ENCODE data around the gene SLC2A4. TPM values are rescaled to one million over a fixed set of nuclear protein-coding genes. Genes with fewer than 3 reads are reported as not detected.
"Not testable (repeated sequence)": the region's sequence is repeated elsewhere in the genome, so short reads cannot be mapped to it uniquely, and the experiment has no call there.

Gene SLC2A4
- total RNA-seq, 2 experiments from 2014 or later: 0.16 to 0.25 TPM

GRCh38 chr17:7238420-7239090 is 43.0 kb upstream of the SLC2A4 start:
- ChIA-PET POLR2A (interaction anchor here (1.0 to 1.2 kb wide), 2 partner anchors 70 to 203 kb away, joined by 3 read pairs; partner anchors contain the start of gene SLC16A13), CTCF (interaction anchor here (0.7 to 1.2 kb wide), 2 partner anchors 15 to 18 kb away, joined by 3 read pairs; no protein-coding TSS in a partner anchor)
- H3K27ac Mint-ChIP-seq: peak overlapping the region; percentile 93
- H3K36me3 Mint-ChIP-seq (ENCODE audit: low read depth): peaks cover 41% of the 10 kb centered on the region
- H3K27me3 Mint-ChIP-seq: no peaks in the 10 kb centered on the region
- ATAC-seq: no peak
- peaks cover 61% of the 10 kb centered on the region for H3K4me1 Mint-ChIP-seq
- intact Hi-C loops (cut with DNase I, micrococcal nuclease): loop anchor here (1.0 to 5.0 kb wide), 16 partner anchors 14 to 1752 kb away; partner anchors contain the start of genes CTC1 (in 1 of the 2), DERL2 (in 1 of the 2), EIF5A (in 1 of the 2) and ELP5 (in 1 of the 2)
- no peaks in the 10 kb centered on the region for H3K9me3 Mint-ChIP-seq (ENCODE audit: low read depth)
- peak overlapping the region; percentile 97 for H3K4me3 Mint-ChIP-seq
- peak; percentile 49 for DNase-seq

- no peaks in the 10 kb centered on the region for H3K27me3 Mint-ChIP-seq
- ATAC-seq: peak; percentile 74
- H3K4me3 Mint-ChIP-seq: peak within 1 kb of the TSS; percentile 97
- H3K9me3 Mint-ChIP-seq (ENCODE audit: low read depth): no peaks in the 10 kb centered on the region
- H3K27ac Mint-ChIP-seq: peak within 1 kb of the TSS; percentile 93
- H3K36me3 Mint-ChIP-seq (ENCODE audit: low read depth): peaks cover 43% of the 10 kb centered on the region
- intact Hi-C loops (cut with DNase I, micrococcal nuclease): loop anchor here (1.0 to 10.0 kb wide), 17 partner anchors 13 to 1753 kb away; partner anchors contain the start of genes CTC1 (in 1 of the 2), DERL2 (in 1 of the 2), EIF5A (in 1 of the 2) and ELP5 (in 1 of the 2)
- POLR2A ChIA-PET: interaction anchor here (0.6 to 1.2 kb wide), 5 partner anchors 10 to 204 kb away, joined by 3 to 5 read pairs (median 3); partner anchors contain the start of genes CTDNEP1, ELP5 and SLC16A13
- CTCF ChIA-PET: interaction anchor here (0.7 to 3.5 kb wide), 6 partner anchors 12 to 193 kb away, joined by 3 to 22 read pairs (median 4); partner anchors contain the start of genes ACADVL, CTDNEP1 and DLG4
- DNase-seq: peak; percentile 99
- H3K4me1 Mint-ChIP-seq: peaks cover 61% of the 10 kb centered on the region
These were observed 42.2 kb upstream of the SLC2A4 start, which contains the start of gene PHF23 for GRCh38 chr17:7239091-7240027. TSS of gene PHF23 (minus strand) at chr17:7239457. CDS start at chr17:7239279, 178 bp downstream.

DNA sequence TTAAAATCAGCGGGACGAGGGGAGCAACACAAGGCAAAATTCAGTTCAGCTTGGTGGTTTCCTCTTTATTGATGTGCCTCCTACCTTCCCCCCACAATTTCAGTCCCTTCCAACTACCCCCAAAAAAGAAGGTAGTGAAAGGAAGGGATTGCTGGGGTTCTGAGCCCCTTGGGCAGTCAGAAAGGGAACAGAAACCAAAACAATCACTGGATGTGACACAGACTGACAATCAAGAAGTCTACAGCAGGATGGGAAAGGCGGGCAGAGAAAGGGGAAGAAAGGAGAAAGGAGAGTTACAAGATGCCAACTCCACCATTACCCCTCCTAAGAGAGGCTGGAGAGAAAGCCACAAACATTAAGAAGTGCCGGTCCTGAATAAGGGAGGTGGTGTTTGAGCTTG is 41.1 kb upstream of the SLC2A4 start:
- intact Hi-C loops (cut with DNase I, micrococcal nuclease): loop anchor here in 1 of 2 experiments (10.0 kb wide), 1 partner anchor 914 kb away; the partner anchor contains the start of gene PER1
- no peaks in the 10 kb centered on the region for H3K9me3 Mint-ChIP-seq (ENCODE audit: low read depth)
- CTCF ChIA-PET: interaction anchor here (1.2 to 3.5 kb wide), 3 partner anchors 11 to 194 kb away, joined by 4 to 22 read pairs (median 8); partner anchors contain the start of genes ACADVL, CTDNEP1 and DLG4
- no peaks in the 10 kb centered on the region for H3K27me3 Mint-ChIP-seq
- H3K4me3 Mint-ChIP-seq: peak overlapping the region; percentile 97
- H3K4me1 Mint-ChIP-seq: peaks cover 52% of the 10 kb centered on the region
- ATAC-seq (no peak), DNase-seq (no peak)
- peak overlapping the region; percentile 75 for H3K27ac Mint-ChIP-seq
- H3K36me3 Mint-ChIP-seq (ENCODE audit: low read depth): peaks cover 37% of the 10 kb centered on the region
- POLR2A ChIA-PET: interaction anchor here (0.7 kb wide), 1 partner anchor 20 kb away, joined by 3 read pairs; no protein-coding TSS in a partner anchor

GRCh38 chr17:7241090-7241733 is 40.3 kb upstream of the SLC2A4 start:
- Mint-ChIP-seq H3K4me1 (peaks cover 44% of the 10 kb centered on the region), H3K9me3 (ENCODE audit: low read depth) (no peaks in the 10 kb centered on the region), H3K36me3 (ENCODE audit: low read depth) (peaks cover 34% of the 10 kb centered on the region), H3K27me3 (no peaks in the 10 kb centered on the region), H3K4me3 (peak overlapping the region; percentile 97), H3K27ac (peak overlapping the region; percentile 98)
- DNase-seq (no peak), ATAC-seq (no peak)
- ChIA-PET CTCF (interaction anchor here (0.6 to 3.5 kb wide), 4 partner anchors 21 to 89 kb away, joined by 3 to 22 read pairs (median 4); partner anchors contain the start of genes ACADVL and DLG4), POLR2A (interaction anchor here (0.7 to 2.6 kb wide), 4 partner anchors 10 to 338 kb away, joined by 3 to 8 read pairs (median 4); partner anchors contain the start of genes CD68, CTDNEP1, ELP5 and POLR2A)
- intact Hi-C loops (cut with DNase I, micrococcal nuclease): loop anchor here in 1 of 2 experiments (10.0 kb wide), 1 partner anchor 914 kb away; the partner anchor contains the start of gene PER1

DNA sequence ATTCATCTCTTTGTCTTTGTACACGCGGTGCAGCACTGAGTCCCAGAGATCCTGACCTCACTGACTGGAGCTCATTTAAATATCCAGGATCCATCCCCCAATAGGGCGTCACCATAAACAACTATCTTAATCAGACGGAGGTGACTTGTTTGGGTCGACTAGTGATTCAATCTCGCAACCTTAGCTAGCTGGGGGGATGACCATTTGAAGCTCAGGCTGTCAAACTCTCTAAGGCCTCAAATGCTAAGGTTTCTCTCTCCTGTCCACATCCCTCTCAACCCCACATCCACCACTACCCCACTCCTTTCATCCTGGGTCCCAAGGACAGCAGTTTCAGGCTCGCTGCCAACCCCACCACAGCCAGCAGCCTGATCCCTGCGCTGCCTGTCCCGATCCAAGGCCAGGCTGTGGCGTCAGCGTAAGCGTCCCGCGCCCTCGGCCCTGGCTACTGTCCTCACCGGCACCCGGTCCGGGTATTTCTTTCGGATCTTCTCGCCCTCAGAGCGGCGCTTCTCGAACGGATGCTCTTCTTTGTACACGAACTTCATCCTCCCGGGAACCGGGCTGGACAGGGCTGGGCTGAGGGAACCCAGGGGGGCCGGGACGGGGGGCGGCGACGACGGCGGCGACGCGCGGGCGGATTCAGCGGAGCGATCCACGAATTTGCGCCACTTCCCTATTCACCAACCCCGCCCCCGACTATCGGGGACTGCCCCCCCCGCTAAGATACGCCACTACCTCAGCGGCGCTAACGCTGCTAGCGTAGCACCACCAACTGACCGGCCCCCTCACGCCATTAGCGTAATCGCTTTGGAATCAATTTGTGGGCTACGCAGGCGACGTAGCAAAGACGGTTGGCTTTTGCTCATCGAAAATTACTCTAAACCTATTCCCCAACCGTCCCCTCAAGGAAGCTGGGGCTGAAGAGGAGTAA is 39.5 kb upstream of the SLC2A4 start, which contains the start of gene GABARAP:
Gene GABARAP, minus strand, starts transcription at position 667 of the 934 bp plus-strand sequence. Its CDS starts 119 bp downstream, at position 548.
- ChIA-PET CTCF (interaction anchor here (0.9 to 3.5 kb wide), 6 partner anchors 8 to 88 kb away, joined by 3 to 22 read pairs (median 3); partner anchors contain the start of genes ACADVL, DLG4, DVL2 and NEURL4), POLR2A (interaction anchor here (0.6 to 2.6 kb wide), 7 partner anchors 9 to 603 kb away, joined by 3 to 8 read pairs (median 3); partner anchors contain the start of genes CD68, CTDNEP1, ELP5 and NEURL4)
- Mint-ChIP-seq H3K27me3 (no peaks in the 10 kb centered on the region), H3K4me3 (peak within 1 kb of the TSS; percentile 97), H3K4me1 (peaks cover 43% of the 10 kb centered on the region), H3K9me3 (ENCODE audit: low read depth) (no peaks in the 10 kb centered on the region), H3K27ac (peak within 1 kb of the TSS; percentile 98), H3K36me3 (ENCODE audit: low read depth) (peaks cover 36% of the 10 kb centered on the region)
- peak; percentile 95 for DNase-seq
- intact Hi-C loops (cut with DNase I, micrococcal nuclease): loop anchor here (1.0 to 10.0 kb wide), 6 partner anchors 9 to 913 kb away; partner anchors contain the start of genes ACADVL (in 1 of the 2), CTDNEP1 (in 1 of the 2), DLG4 (in 1 of the 2) and ELP5 (in 1 of the 2)
- ATAC-seq: peak; percentile 32

GRCh38 chr17:7242717-7243452 is 38.6 kb upstream of the SLC2A4 start:
- DNase-seq: peak; percentile 95
- no peaks in the 10 kb centered on the region for H3K27me3 Mint-ChIP-seq
- intact Hi-C loops (cut with DNase I, micrococcal nuclease): loop anchor here (1.0 to 10.0 kb wide), 6 partner anchors 8 to 912 kb away; partner anchors contain the start of genes ACADVL (in 1 of the 2), CTDNEP1 (in 1 of the 2), DLG4 (in 1 of the 2) and ELP5 (in 1 of the 2)
- peaks cover 41% of the 10 kb centered on the region for H3K4me1 Mint-ChIP-seq
- peak overlapping the region; percentile 97 for H3K4me3 Mint-ChIP-seq
- H3K9me3 Mint-ChIP-seq (ENCODE audit: low read depth): no peaks in the 10 kb centered on the region
- ChIA-PET CTCF (interaction anchor here (1.0 to 3.5 kb wide), 5 partner anchors 8 to 87 kb away, joined by 3 to 22 read pairs (median 3); partner anchors contain the start of genes ACADVL, DLG4, DVL2 and NEURL4), POLR2A (interaction anchor here (0.6 to 2.6 kb wide), 5 partner anchors 8 to 602 kb away, joined by 3 to 8 read pairs (median 3); partner anchors contain the start of genes CD68, CTDNEP1, ELP5 and NEURL4)
- peak overlapping the region; percentile 98 for H3K27ac Mint-ChIP-seq
- peaks cover 36% of the 10 kb centered on the region for H3K36me3 Mint-ChIP-seq (ENCODE audit: low read depth)
- ATAC-seq: peak; percentile 27

- CTCF ChIA-PET: interaction anchor here (0.8 to 1.0 kb wide), 3 partner anchors 23 to 86 kb away, joined by 3 read pairs; partner anchors contain the start of gene NEURL4
- Mint-ChIP-seq H3K4me1 (peaks cover 41% of the 10 kb centered on the region), H3K4me3 (peak overlapping the region; percentile 97), H3K27ac (peak overlapping the region; percentile 82), H3K36me3 (ENCODE audit: low read depth) (peaks cover 36% of the 10 kb centered on the region), H3K27me3 (no peaks in the 10 kb centered on the region), H3K9me3 (ENCODE audit: low read depth) (no peaks in the 10 kb centered on the region)
- no peak for ATAC-seq
- DNase-seq: no peak
- intact Hi-C loops (cut with DNase I, micrococcal nuclease): loop anchor here in 1 of 2 experiments (10.0 kb wide), 1 partner anchor 911 kb away; the partner anchor contains the start of gene PER1
- POLR2A ChIA-PET: interaction anchor here (2.6 kb wide), 1 partner anchor 8 kb away, joined by 8 read pairs; the partner anchor contains the start of genes CTDNEP1 and ELP5
These were observed 38.1 kb upstream of the SLC2A4 start for GRCh38 chr17:7243453-7243729.

GRCh38 chr17:7243838-7244237 is 37.7 kb upstream of the SLC2A4 start:
- Mint-ChIP-seq H3K36me3 (ENCODE audit: low read depth) (peaks cover 38% of the 10 kb centered on the region), H3K4me1 (peaks cover 46% of the 10 kb centered on the region), H3K4me3 (peak overlapping the region; percentile 97)
- POLR2A ChIA-PET; H3K9me3 Mint-ChIP-seq (ENCODE audit: low read depth); H3K27ac Mint-ChIP-seq; ATAC-seq; H3K27me3 Mint-ChIP-seq; DNase-seq: not testable (repeated sequence)
- CTCF ChIA-PET: interaction anchor here (0.8 kb wide), 1 partner anchor 23 kb away, joined by 3 read pairs; no protein-coding TSS in a partner anchor
- intact Hi-C loops (cut with DNase I, micrococcal nuclease): loop anchor here in 1 of 2 experiments (10.0 kb wide), 1 partner anchor 911 kb away; the partner anchor contains the start of gene PER1

All from activated CD4-positive, alpha-beta T cell treated with anti-CD3 and anti-CD28 coated beads for 36 hours (primary cell).